Activated CD8-positive, alpha-beta memory T cell treated with anti-CD3 and anti-CD28 coated beads, Interleukin-2, amount 50 U/mL, for 48 hours (primary cell): ENCODE measurements around the gene RHBDD3.
"Not testable (repeated sequence)": the region's sequence is repeated elsewhere in the genome, so short reads cannot be mapped to it uniquely, and the experiment has no call there.

Experiments used
- DNase-seq: peaks from one replicate; pipeline ENCODE4 v3.0.0-alpha.2; 2020

RHBDD3 gene

DNA sequence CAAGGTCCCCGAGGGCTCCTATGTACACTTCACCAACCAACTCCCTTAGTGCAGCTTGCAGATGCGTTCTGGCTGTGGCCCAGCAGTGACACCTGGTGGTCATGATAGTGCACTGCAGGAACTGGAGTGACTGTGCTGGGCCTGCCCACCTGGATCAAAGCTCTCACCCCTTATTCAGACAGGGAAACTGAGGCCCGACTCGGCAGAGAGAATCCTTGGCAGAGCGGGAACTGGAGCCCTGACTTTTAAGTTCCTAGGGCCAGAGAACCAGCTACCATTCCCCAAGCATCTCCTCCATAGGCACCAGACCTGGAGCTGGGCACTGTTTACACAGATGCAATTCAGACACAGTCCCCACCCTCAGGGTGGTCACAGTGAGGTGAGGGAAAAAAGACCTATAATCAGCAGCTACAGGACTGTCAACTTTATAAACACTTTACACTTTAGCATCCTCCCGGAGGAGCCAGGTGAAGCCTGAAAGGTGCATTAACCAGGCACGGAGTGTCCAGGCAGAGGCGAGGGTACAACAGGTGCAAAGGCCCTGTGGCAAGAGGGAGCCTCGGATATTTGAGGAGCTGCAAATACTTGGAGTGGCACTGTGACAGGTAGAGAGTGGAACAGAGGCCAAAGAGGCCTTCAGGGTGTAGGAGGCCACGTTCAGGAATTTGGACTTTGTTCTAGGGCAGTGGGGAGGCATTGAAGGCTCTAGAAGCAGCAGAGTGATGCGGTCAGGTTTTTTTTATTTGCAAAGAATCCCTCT, 22.0 kb downstream of the RHBDD3 start:
- peak; percentile 87 for DNase-seq

DNA sequence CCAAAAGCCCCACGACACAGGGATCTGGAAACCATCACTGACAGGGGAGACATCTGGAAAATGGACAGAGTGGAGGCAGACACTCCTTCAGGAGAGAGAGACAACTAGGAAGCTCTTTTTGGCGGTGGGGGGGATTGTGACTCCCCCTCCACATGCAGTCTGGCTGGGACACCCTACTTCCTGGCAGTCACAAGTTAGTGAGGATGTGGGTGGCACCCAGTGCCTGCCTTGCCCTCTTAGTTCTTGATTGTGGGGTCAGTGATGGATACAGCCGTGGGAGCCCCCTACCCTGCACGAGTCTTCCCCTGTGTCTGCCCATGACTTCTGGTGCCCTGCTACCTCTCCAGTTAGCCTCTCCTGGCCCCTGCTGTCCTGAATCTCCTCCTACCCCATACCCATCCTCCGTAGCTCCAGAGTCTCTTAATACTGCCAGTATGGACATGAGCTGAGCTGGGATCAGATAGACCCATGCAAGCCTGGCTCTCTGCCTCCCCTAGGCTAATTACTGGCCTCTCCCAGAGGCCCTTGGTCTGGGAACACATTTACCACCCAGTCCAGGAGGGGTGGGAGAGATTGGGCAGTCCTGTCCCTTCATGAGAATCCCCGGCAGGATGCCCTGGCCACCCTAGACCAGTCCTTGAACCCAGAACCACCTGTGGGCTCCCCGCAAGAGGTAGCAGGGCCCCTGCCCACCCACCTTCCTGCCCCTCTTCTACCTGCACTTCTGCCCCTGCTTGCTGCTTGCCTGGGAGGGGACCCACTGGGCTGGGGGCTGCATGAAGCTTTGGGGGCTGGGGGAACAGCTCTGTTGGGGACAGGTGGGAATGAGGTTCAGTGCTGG, 22.8 kb downstream of the RHBDD3 start:
- no peak for DNase-seq

GRCh38 chr22:29243874-29244446, 23.8 kb downstream of the RHBDD3 start:
- no peak for DNase-seq

DNA sequence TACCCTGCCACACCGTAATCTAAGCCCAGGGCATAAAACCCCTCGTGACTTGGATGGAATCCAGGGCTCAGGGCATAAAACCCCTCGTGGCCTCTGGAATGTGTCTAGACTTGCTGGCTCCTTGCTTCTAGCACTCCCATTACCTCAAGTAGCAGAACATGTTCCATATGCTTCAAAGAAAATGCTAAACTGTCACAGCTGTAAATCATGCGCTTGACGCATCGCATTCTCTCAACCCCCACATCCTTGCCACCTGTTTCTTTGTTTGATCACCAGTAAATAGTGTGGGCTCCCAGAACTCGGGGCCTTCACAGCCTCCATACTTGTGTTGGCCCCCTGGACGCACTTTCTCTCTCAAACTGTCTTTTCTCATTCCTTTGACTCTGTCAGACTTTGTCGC, 27.3 kb downstream of the RHBDD3 start:
- not testable (repeated sequence) for DNase-seq

- DNase-seq: no peak
Observed at GRCh38 chr22:29233277-29233877, 34.4 kb downstream of the RHBDD3 start.

- no peak for DNase-seq
Observed at GRCh38 chr22:29231971-29232959, 35.5 kb downstream of the RHBDD3 start.

GRCh38 chr22:29230972-29231875, 36.6 kb downstream of the RHBDD3 start:
- no peak for DNase-seq

DNA sequence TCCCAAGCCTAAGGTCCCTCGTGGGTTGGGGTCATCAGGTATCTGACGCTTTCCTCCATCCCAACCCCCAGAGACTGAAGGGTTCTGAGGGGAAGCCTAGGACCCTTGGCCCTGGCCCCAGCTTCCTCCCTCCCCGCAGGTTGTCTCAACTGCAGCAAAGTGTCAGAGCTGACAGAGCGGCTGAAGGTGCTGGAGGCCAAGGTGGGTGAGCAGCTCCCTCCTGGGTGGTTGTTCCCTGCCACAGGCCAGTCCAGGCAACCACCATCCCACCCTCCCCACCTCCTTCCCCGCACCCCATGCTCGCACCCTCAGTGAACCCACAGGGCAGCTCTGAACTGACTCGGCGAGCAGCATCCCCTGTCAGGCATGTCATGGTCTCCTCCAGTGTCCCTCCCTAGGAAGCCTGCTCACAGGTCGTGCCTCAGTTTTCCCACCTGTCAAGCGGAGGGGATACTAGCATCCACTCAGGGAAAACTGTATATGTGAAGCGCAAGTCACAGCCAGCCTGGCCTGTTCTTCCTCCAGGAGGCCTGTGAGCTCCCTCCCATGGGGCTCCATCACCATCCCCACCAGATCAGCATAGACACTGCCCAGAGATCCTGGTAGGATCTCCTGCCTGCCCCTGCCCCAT, 41.3 kb downstream of the RHBDD3 start:
- no peak for DNase-seq

- DNase-seq: no peak
Observed at GRCh38 chr22:29225422-29226090, 42.2 kb downstream of the RHBDD3 start.

DNA sequence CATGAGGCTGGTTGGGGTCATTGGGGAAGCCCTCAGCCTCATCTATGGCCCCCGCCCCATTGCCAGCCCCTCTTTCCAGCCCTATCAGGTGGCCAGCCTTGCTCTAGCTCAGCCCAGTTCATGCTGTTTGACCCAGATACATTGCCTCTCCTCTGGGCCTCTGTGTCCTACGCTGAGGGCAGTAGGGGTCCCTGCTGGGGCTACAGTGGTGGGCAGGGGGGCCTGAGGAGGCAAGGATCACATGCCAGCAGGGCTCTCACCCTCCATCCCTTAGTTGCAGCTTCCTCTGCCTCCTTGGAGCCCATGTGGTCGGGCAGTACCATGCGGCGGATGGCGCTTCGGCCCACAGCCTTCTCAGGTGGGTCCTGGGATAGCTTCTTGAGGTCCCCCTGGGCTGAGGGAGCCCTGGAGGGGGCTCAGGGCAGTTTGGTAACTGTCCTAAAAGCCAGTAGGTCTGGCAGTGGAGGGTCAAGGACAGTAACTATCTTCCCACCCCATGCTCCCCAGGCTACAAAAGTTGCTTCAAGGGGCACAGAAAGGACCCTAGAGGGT, 42.8 kb downstream of the RHBDD3 start:
- DNase-seq: no peak

GRCh38 chr22:29224121-29224858, 43.5 kb downstream of the RHBDD3 start:
- no peak for DNase-seq

DNA sequence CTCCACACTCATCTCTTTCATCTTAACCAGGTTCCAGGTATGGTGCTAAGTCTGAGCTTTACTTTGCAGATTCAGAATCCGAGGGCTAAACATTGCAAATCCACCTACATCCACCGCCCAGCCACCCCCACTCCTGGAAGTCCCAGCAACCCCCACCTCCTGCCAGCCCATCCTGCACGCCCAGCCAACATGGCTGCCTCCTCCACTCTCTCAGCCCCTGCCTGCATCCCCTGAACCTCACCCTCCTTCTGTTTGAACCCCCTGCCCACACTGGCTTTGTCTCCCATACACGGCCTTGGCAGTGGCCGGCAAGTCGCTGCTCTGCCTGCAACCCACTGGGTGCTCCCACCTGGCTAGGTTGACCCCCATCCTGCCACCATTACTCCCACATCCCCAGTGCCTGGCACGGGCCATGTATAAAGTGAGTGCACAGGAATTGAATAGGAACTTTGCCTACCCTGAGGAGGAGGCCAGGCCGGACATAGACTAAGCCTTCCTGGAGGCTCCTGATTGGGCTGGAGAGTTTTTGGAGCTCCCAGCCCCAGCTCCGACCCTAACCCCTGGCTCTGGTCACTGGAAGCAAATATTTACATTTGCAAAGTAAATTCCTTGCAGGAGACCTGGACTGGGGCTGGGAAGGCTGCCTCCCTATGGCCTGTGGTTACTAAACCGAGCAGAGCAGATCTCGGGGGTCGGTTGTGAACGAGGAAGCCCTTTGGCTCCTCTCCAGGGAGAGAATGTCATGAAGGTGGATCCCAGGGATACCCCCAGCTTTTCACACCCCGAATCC, 47.7 kb downstream of the RHBDD3 start:
- no peak for DNase-seq

DNA sequence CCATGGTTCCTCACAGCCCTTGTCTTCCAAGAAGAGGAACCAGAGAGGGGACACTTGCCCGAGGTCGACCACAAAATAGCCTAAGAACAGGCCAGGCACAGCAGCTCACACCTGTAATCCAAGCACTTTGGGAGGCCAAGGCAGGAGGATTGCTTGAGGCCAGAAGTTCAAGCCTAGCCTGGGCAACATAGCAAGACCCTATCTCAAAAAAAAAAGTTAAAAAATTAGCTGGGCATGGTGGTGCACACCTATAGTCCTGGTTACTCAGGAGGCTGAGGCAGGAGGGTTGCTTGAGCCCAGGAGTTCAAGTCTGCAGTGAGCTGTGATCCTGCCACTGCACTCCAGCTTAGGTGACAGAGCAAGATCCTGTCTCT, 48.4 kb downstream of the RHBDD3 start:
- DNase-seq: not testable (repeated sequence)

DNA sequence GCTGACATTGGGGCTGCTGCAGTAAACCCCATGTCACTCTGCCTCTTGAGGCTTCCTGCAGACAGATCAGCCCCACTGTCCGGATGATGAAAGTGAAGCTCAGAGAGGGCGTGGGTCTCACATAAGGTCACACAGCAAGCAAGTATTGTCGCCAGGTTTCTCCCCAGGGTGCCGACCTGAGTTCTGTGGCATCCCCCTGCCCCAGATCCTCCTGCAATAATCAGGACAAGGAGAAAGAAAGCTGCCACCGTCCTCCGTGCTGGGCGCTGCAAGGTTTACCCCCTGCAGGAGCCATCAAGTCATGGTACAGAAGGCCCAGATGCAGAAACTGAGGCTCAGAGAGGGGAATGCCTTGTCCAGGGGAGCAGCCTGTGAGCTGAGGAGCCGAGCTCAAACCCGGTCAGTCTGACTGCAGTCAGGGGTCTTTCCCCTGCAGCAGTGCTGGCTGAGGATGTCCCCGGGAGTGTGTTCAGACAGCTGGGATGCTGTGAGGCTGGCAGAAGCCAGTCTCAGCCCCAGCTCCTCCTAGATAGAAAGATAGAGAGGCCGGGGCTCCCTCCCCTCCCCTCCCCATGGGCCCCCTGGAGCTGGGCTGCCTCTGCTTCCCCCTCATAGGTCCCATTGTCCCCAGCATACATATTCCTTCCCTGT, 48.9 kb downstream of the RHBDD3 start:
- no peak for DNase-seq

GRCh38 chr22:29217827-29218757, 49.7 kb downstream of the RHBDD3 start:
- no peak for DNase-seq
